Suppressor macrophage (primary cell): ENCODE measurements around the gene INCA1.

Experiments used
- DNase-seq, 4 experiments: peaks; one replicate each; pipeline ENCODE4 v3.0.0-alpha.2; 2020 to 2022

Gene INCA1

DNA sequence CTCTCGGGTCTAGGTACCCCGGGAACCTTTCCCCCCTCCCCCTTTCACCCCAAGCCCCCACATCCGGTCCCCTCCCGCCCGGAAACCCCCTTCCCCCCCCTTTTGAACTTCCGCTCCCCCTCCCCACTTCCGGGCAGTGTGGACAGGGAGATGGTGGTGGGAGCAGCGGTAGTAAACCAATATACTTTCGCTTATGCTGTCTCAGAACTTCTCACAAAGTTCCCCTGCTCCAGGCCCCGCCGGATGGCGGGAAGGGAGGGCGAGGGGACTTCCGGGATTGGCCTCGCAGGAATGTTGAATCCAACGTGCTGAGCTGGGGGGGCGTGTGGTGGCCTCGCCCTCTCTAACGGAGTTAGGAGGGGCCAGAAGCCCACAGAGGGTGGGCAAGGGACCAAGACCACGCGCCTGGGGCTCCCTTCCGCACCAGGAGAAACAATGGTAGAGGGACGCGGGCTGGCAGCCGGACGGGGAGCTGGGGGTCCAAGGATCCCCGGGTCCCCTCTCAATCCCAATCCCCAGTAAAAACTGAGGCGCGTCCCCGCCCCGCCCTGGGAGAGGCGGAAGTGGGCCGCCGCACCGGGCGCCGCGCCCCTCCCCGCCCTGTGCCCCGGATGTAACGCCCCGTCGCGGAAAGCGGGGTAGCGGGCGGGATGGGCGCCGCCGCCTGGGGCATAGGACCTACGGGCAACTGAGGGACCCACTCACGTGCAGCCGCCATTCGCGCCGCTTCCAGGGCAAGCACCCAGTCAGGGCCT lies 49.7 kb downstream of the INCA1 start:
- DNase-seq, result peak; percentile 60 to 87 (median 75)

GRCh38 chr17:4947010-4947410 lies 50.3 kb downstream of the INCA1 start:
- peak; percentile 18 to 62 (median 47) for DNase-seq

DNA sequence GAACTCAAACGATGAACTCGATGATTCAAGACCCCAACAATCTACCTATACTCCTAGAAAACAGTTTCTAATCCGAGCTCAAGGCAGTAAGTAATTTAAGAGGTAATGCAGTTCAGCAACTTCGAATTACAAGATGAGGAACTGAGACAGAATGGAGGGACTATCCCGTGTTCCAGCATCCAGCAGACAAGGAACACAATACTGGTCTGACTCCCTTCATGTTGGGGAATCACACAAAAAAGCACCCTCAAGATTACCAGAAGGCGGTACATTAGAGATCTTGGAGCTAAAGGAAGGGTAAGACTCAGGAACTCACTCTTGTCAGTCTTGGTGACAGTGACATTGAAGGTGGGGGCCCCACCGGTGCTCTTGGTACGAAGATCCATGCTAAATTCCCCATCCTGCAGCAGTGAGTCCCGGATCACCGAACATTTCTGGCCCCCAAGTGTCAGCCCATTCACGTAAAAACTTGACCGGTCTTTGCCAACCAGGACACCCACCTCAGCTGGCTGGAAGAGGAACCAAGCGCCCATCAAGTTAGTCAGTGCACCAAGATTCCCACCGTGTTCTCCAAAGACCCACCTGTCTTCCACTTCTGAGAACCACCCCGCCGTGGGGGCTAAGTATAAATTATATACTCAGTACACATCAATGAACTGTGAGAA lies 50.9 kb downstream of the INCA1 start:
- DNase-seq, result peak; percentile 21 to 54 (median 40)

DNA sequence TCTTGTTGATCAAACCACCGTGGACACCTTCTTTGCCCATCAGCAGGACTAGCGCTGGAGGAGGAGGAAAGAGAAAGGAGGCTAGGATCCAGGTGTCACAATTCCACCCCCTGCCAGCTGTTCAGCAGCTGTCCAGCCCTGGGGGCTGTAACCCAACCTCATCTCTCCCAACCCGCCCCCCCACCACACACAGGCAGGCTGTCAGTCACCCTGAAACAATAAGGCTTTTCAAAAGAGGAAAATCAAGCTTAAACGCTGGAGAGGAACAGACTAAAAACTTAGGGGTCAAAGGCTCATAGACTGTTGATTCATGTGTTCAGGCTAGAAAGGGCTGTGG lies 51.4 kb downstream of the INCA1 start:
- DNase-seq, result no peak

GRCh38 chr17:4945176-4945943 lies 52.0 kb downstream of the INCA1 start:
- peak; percentile 86 to 92 (median 90) for DNase-seq

GRCh38 chr17:4944554-4945175 lies 52.7 kb downstream of the INCA1 start:
- no peak for DNase-seq

DNA sequence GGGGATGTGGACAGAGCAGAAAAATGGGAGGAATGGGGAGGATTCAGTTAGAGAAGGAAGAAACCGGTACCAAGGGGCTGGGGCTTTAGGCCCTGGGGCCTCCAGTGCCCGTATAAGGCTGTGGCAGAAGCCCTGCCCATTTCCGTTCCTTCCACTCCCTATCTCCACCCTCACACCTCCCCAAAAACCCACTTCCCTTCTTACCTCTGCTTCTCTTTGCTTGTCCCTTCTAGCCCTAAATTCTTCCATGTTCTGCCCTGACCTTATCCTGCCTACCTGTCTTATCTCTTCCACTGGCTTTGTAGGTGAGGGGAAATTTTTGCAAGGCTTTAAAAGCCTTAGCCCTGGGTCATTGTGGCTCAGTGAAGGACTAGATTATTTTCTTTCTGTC lies 53.2 kb downstream of the INCA1 start:
- peak in 3 of 4 experiments; percentile 26 to 47 (median 38) for DNase-seq

DNA sequence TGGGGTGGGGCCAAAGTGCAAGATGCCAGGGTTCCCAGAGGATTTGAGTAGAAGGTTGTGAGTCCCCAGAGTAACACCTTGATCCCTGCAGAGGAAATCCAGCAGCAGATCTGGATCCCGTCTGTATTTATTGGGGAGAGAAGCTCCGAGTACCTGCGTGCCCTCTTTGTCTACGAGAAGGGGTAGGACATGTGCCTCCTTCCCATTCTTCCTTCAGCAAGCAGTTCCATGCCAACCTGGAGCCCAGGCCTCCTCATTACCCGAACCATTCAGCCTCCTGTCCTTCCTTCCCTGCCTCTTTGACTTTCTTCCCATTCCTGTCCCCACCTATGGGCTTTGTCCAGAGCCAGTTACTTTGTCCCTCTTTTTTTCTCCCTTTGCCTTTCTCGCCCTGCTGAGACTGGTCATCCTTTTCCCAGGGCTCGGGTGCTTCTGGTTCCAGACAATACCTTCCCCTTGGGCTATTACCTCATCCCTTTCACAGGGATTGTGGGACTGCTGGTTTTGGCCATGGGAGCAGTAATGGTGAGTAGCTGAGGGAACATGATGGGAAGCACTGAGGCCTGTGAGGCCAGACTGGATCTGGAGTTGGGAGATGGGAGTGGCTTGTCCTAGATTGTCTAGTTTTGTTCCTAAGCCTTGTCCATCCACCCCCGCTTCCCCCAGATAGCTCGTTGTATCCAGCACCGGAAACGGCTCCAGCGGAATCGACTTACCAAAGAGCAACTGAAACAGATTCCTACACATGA lies 54.4 kb downstream of the INCA1 start:
- DNase-seq, result no peak

- no peak for DNase-seq
These were observed 56.1 kb downstream of the INCA1 start for GRCh38 chr17:4941319-4941610.

DNA sequence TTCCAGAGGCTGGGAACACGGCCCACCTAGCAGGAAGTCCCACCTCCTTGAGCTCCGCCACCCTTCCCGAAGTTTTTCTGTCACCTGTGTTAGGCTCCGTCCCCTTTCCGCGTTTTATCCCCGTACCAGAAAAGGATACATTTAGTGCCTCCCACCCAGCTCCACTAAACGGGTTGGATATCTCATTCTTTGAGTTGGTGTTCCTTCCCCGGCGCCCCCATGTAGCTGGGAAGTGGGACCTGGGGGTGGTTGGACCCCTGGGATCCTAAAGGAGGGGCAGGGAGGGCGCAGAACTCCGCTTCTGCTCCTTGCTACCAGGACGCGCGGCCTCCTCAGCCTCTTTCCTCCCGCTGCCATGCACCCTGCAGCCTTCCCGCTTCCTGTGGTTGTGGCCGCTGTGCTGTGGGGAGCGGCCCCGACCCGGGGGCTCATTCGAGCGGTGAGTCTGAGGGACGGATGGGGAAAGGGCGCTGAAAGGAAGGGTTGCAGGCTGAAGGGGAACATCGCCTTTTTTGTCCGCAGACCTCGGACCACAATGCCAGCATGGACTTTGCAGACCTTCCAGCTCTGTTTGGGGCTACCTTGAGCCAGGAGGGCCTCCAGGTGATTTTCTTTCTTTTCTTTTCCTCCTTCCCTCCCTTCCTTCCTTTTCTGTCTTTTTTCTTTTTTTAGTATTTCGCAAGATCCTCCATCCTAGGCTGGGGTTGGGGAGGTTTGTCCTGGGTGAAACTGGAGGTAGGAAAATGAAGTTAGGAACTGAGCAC lies 56.6 kb downstream of the INCA1 start:
- peak in 2 of 4 experiments; percentile 31 to 53 for DNase-seq

DNA sequence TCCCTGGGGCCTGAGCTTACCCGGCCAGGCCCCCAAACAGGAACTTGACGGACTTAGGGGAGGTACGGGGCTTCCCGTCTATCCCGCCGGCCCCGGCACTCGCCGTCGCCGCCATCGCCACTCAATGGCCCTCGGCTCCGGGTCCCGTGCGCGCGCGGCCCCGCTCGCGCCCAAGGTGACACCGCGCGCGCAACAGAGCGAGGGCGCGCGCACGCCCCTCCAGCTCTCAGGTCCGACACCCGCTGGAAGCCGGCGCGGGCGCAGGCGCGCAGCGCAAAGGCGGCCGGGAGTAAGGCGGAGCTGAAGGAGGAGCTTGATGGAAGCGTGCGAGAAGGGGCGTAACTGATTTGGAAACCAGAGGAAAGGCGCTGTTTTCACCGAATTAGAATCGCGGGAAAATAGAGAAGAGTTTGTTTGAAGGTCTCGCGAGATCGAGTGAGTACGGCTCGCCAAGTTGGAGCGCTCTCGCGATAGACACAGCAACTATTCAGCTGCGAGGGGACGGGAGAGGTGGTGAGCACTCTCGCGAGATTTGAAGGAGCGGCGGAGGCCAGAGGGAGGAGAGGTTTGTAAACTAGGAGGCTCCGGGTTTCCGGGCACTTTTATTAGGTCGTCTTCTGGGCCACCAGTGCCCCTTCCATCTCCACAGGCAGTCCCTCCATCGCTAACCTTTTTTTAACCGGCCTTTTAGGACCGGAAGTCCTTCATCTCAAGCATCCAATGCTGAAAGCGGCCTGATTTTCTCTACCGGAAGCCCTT lies 57.3 kb downstream of the INCA1 start, which contains the start of the genes RNF167 and SLC25A11:
RNF167 (plus strand) TSS at position 473 of the 759 bp plus-strand sequence. CDS start 642 bp downstream, outside the sequence.
SLC25A11 (minus strand) TSS at position 251 of the 759 bp plus-strand sequence; CDS start at position 115, 136 bp downstream.
- peak; percentile 98 to 100 (median 100) for DNase-seq

DNA sequence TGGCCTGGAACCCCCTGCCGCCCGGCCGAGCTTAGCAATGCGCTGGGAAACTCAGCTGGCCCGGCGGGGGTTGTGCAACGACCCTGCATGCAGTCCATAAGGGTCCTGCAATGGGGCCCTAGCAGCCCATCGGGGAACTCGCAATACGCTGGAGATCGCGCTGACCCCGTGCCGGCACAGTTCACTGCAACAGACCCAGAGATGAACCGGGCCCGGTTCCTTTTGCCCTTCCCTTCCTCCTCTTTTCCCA lies 57.9 kb downstream of the INCA1 start:
- DNase-seq, result no peak

GRCh38 chr17:4938688-4939545 lies 58.4 kb downstream of the INCA1 start:
- DNase-seq, result peak in 2 of 4 experiments; percentile 15 to 27
